NB4 (cell line): ENCODE data around the gene SLC26A9.

Source experiments
- MYC ChIP-seq: IDR thresholded peaks from 2 replicates; pipeline ENCODE4 v1.6.1; 2011; ENCODE audit warnings: low read depth, low read length
- POLR2A ChIP-seq: IDR thresholded peaks from 2 replicates; pipeline ENCODE4 v1.6.1; 2011; ENCODE audit warnings: mild to moderate bottlenecking; ENCODE audit not compliant: insufficient read length; ENCODE audit errors: extremely low read depth
- TF ChIP-seq, protein P1 (sequence below): IDR thresholded peaks from one replicate; pipeline ENCODE4 v1.5.1; 2012; ENCODE audit warnings: low read depth, low read length
- TF ChIP-seq, protein P2 (sequence below): IDR thresholded peaks from 2 replicates; pipeline ENCODE4 v1.6.1; 2011; ENCODE audit warnings: low read depth, low read length

DNA sequence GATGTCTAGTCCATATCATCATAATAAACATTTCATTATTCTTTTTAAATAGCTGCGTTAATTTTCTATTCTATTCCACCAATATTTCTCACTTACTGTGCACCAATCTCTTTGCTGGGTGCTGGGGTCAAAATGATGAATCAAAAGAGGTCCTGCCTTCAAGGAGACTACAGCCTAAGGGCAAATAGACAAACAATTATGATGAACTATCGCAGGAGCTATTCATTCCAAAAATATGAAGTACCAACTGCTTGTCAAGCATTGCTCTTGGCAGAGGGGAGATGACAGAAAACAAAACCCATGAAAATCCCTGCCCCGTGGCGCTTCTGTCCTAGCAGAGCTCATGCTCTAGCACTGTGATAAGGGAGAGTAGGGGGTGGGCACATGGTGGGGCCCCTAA, 28.8 kb upstream of the SLC26A9 start:
- TF ChIP-seq POLR2A (no peak), MYC (no peak)
- TF ChIP-seq, protein P1, sequence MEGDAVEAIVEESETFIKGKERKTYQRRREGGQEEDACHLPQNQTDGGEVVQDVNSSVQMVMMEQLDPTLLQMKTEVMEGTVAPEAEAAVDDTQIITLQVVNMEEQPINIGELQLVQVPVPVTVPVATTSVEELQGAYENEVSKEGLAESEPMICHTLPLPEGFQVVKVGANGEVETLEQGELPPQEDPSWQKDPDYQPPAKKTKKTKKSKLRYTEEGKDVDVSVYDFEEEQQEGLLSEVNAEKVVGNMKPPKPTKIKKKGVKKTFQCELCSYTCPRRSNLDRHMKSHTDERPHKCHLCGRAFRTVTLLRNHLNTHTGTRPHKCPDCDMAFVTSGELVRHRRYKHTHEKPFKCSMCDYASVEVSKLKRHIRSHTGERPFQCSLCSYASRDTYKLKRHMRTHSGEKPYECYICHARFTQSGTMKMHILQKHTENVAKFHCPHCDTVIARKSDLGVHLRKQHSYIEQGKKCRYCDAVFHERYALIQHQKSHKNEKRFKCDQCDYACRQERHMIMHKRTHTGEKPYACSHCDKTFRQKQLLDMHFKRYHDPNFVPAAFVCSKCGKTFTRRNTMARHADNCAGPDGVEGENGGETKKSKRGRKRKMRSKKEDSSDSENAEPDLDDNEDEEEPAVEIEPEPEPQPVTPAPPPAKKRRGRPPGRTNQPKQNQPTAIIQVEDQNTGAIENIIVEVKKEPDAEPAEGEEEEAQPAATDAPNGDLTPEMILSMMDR, result no peak
- TF ChIP-seq, protein P2, sequence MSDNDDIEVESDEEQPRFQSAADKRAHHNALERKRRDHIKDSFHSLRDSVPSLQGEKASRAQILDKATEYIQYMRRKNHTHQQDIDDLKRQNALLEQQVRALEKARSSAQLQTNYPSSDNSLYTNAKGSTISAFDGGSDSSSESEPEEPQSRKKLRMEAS, result no peak
